GM19438 (cell line): ENCODE data around the gene GALR3.

Experiments
- ATAC-seq: cut with Tn5 transposase; IDR thresholded peaks from one replicate; pipeline ENCODE4 v1.9.1; 2021; ENCODE audit warnings: low read depth; ENCODE audit not compliant: unreplicated experiment

The GALR3 gene

DNA sequence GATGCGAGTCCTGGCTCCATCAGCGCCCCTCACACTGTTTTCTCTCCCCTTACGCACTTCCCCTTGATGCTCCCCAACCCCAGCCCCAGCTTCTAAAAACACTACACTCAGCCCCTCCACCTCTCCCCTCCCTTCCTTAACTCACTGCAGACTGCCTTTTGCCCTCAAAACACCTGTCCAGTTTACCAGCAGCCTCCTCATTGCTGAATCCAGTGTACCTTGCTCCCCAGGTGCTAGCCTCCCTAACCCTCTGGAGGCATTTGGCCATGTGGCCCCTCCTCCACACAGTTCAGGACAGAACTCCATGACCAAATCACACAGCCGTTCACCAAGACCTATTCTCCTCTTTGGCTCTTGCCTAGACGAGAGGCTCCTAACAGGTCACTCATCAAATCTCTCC lies 2.8 kb upstream of the GALR3 start:
- ATAC-seq = no peak

GRCh38 chr22:37822079-37822833 lies 926 bp upstream of the GALR3 start:
- ATAC-seq = no peak

- ATAC-seq = no peak
Observed at GRCh38 chr22:37824674-37825641, 1.8 kb downstream of the GALR3 start.

DNA sequence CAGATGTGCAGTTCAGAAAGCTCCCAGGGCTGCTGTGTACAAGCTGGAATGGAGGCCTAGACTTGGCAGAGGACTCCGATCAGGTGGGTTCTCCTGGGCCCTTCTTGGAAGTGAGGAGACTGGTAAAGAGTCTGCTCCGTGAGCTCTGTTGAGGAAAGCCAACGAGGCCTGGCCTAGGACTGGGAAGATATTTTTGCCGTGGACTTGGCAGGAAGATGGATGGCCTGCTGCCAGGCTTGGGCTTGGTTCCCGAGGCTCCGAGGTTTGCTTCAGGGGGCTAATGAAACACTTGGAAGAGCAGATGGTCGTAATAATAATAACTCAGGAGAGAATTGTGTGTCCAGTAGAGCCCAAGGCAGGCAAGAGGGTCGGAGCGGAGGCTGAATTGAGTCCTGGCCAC lies 3.9 kb downstream of the GALR3 start:
- no peak for ATAC-seq

DNA sequence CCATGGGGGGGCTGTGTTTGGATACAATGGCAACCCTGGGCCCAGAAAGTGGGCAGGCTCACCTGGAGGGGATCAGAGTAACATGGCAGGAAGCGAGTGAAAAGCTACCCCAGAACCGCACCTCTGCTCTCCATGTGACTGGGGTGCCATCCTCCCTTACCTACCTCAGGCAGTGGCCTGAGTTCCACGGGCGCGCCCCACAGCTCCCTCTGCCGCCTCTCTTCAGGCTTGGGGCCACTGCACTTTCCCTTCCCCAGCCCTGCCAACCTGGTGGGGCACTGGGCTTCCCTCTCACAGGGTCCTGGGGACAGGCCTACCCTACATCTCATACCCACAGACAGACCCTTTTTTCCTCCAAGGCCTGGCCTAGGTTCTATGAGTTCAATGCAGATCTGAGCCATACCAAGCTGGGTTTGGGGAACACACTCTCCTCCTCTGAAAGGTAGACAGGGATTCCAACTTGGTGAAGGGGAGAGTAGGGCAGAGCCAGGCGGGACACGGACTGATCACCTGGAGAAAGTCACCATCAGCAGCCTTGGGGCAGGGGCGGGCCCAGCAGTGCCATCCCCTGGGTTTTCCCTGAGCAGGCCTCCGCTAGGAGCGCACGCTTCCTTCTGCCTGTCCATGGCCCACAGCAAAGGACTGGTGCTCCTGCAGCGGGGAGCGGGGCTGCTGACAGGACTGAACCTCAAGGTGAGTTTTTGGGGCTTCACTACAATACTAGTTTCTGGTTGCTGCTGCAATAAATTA lies 7.1 kb downstream of the GALR3 start:
- no peak for ATAC-seq

- ATAC-seq = no peak
Observed at GRCh38 chr22:37831472-37831871, 8.3 kb downstream of the GALR3 start.

GRCh38 chr22:37832022-37832857 lies 9.1 kb downstream of the GALR3 start:
- ATAC-seq = no peak

DNA sequence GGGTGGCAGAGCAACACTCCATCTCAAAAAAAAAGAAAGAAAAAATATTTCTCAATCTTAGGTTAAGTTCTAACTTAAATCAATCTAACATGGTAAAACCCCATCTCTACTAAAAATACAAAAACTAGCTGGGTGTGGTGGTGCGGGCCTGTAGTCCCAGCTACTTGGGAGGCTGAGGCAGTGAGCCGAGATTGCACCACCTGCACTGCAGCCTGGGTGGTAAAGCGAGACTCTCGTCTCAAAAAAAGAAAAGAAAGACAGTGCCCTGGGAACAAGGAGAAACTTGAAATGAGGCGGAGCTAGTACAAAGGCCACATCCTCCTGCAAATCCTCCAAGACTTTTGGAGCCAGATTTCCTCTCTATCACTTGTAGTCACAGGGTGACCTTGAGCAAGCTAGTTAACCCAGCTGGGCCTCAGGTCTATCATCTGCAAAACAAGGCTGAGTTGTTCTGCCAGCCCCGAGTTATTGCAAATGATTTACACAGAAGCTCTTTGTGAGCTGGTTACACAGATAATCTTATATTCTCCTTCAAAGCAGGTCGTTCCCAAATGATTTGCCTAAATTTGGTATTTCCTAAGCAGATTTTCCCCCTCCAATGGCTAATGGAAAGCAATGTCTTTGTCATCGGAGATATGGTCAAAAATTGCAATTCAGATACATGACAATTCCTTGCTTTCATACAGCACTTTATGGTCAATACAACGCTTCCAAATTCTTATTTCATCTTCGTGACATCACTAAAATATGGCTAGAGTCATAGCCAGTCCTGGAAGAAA lies 19.0 kb downstream of the GALR3 start:
- no peak for ATAC-seq

DNA sequence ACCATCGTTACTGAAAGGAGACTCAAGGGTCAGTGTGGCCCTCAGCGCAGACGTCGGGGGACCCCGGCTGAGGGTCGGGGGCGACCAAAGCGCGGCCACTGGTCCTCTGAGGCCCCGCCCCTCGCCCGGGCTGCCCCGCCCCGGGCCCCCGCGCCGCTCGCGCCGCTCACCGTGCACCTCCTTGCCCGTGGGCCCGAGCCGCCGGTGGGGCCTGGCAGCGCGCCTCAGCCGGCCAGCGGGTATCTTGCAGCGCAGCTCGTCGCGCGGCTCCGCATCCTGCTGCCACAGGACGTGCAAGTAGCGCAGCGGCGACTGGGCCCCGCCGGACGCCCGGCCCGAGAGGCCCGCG lies 20.5 kb downstream of the GALR3 start:
- ATAC-seq = peak; percentile 30

DNA sequence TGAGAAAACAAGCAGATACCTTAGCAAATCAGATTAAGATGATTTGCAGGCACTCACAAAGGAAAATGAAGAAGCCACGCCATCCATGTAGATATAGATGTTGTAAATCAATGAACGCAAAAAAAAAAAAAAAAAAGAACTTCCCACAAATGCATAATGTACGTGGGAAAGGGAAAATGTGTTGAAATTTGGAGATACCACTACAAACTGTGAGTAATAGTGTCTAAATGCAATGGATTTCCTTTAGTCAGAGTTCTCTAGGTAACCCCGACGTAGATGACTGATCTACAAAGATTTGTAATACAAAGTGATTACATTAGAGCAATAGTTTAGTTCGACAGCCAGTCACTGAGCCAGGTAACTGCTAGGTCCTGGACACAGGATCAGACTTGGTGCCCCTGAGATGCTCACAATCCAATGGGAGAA lies 21.7 kb downstream of the GALR3 start:
- ATAC-seq = no peak

- ATAC-seq = no peak
Observed at GRCh38 chr22:37846433-37846832, 23.3 kb downstream of the GALR3 start.

- ATAC-seq = no peak
Observed at GRCh38 chr22:37848587-37849088, 25.5 kb downstream of the GALR3 start.

GRCh38 chr22:37849089-37849751 lies 26.0 kb downstream of the GALR3 start, which contains the start of gene EIF3L:
Gene EIF3L (plus strand): TSS chr22:37849419. CDS start chr22:37849450, 31 bp downstream.
- ATAC-seq = peak; percentile 46

GRCh38 chr22:37850801-37851200 lies 27.6 kb downstream of the GALR3 start:
- ATAC-seq = no peak

- no peak for ATAC-seq
Observed at GRCh38 chr22:37852418-37852817, 29.2 kb downstream of the GALR3 start.

GRCh38 chr22:37854946-37855345 lies 31.8 kb downstream of the GALR3 start:
- ATAC-seq = no peak

GRCh38 chr22:37855462-37855861 lies 32.3 kb downstream of the GALR3 start:
- ATAC-seq = no peak

DNA sequence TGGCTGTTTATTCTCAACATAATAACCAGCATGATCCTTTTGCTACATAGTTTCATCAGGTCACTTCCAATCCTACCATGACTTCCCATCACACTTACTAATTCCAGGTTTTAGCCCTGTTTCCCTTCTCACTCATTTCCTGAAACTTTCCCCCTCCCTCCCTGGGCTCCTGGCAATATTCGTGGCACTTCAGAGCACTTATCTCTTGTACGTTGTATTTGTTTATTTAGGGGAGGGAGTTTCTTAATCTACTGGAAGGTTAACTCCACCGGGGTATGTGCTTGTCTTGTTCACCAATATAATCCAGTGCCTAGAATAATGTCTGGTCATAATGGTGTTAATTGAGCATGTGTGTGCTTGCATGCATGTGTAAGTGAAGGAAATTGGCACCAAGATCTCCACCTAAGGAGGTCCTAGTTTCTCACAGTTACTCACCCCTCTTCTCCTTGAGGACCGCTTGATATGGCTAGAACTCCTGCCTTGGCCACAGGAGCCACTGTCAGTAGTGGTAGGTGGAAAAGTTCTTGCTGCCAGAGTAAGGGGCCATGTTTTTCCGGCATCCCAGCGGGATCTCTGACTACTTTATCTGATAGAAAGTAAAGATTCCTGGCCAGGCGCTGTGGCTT lies 37.7 kb downstream of the GALR3 start:
- ATAC-seq = no peak
